ENCODE results near the gene CIPC. TPM values are rescaled to one million over a fixed set of nuclear protein-coding genes. Genes with fewer than 3 reads are reported as not detected.
A peak's percentile ranks its signal among the peaks of the same experiment; 100 is the strongest.

Gene CIPC
- total RNA-seq, 1 donor from 2014 or later = 12.4 TPM

- TF ChIP-seq, protein P1, sequence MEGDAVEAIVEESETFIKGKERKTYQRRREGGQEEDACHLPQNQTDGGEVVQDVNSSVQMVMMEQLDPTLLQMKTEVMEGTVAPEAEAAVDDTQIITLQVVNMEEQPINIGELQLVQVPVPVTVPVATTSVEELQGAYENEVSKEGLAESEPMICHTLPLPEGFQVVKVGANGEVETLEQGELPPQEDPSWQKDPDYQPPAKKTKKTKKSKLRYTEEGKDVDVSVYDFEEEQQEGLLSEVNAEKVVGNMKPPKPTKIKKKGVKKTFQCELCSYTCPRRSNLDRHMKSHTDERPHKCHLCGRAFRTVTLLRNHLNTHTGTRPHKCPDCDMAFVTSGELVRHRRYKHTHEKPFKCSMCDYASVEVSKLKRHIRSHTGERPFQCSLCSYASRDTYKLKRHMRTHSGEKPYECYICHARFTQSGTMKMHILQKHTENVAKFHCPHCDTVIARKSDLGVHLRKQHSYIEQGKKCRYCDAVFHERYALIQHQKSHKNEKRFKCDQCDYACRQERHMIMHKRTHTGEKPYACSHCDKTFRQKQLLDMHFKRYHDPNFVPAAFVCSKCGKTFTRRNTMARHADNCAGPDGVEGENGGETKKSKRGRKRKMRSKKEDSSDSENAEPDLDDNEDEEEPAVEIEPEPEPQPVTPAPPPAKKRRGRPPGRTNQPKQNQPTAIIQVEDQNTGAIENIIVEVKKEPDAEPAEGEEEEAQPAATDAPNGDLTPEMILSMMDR (IDR thresholded peaks at IDR 0.05) = no peak
- Mint-ChIP-seq H3K27ac (ENCODE audit: unreplicated experiment) (no peak overlapping the region), H3K27me3 (ENCODE audit: unreplicated experiment) (no peaks in the 10 kb centered on the region), H3K36me3 (ENCODE audit: unreplicated experiment) (no peaks in the 10 kb centered on the region), H3K4me1 (ENCODE audit: unreplicated experiment) (peaks cover 34% of the 10 kb centered on the region), H3K9me3 (ENCODE audit: unreplicated experiment) (no peaks in the 10 kb centered on the region), H3K4me3 (ENCODE audit: unreplicated experiment) (no peak overlapping the region)
- no peak for DNase-seq (ENCODE audit: extremely low spot score, unreplicated experiment)
Measured at GRCh38 chr14:77055306-77055705, 42.8 kb upstream of the CIPC start.

GRCh38 chr14:77055981-77056380, 42.1 kb upstream of the CIPC start:
- no peaks in the 10 kb centered on the region for H3K27me3 Mint-ChIP-seq (ENCODE audit: unreplicated experiment)
- peaks cover 28% of the 10 kb centered on the region for H3K4me1 Mint-ChIP-seq (ENCODE audit: unreplicated experiment)
- no peak overlapping the region for H3K27ac Mint-ChIP-seq (ENCODE audit: unreplicated experiment)
- H3K36me3 Mint-ChIP-seq (ENCODE audit: unreplicated experiment) = no peaks in the 10 kb centered on the region
- TF ChIP-seq, protein P1 (IDR thresholded peaks at IDR 0.05) = no peak
- no peak for DNase-seq (ENCODE audit: extremely low spot score, unreplicated experiment)
- no peaks in the 10 kb centered on the region for H3K9me3 Mint-ChIP-seq (ENCODE audit: unreplicated experiment)
- H3K4me3 Mint-ChIP-seq (ENCODE audit: unreplicated experiment) = no peak overlapping the region

DNA sequence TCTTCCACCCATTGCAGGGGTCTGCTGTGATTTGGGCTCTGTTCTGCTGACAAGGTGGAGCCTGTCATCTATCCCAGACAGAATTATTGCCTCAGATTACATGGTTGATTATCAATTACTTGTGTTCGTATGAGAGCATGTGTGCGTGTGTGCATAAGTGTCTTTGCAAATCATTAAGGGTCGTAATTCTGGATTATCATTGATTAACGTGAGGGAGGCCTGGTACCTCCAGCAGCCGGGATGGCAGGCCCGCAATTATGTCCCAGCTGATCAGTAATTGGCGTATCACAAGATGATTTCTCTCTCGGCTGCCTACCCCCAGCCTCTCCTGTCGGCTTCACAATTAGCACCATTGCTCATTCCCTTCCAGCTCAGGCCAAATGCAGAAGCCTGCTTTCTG, 39.9 kb upstream of the CIPC start:
- Mint-ChIP-seq H3K27ac (ENCODE audit: unreplicated experiment) (no peak overlapping the region), H3K27me3 (ENCODE audit: unreplicated experiment) (no peaks in the 10 kb centered on the region)
- TF ChIP-seq, protein P1 (IDR thresholded peaks at IDR 0.05) = no peak

DNA sequence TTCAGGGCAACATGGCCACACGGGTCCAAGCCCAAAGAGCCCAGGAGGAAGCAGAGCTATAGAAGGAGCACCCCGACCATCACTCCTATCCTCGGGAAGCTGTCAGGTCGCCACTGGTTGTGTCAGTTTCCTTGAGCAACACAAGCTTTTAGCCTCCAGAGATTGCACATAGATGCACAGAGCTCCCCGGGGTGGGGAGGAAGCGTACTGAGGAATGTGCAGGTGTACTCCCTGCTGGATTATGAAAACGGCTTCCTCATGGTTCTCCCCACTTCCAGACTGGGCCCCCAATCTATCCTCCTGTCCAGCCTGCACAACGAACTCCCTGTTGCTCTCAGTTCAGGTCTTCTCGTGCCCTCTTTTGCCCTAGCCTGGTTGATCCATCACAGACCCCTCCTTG, 39.3 kb upstream of the CIPC start:
- Mint-ChIP-seq H3K4me1 (ENCODE audit: unreplicated experiment) (peaks cover 10% of the 10 kb centered on the region), H3K4me3 (ENCODE audit: unreplicated experiment) (no peak overlapping the region), H3K36me3 (ENCODE audit: unreplicated experiment) (no peaks in the 10 kb centered on the region), H3K9me3 (ENCODE audit: unreplicated experiment) (no peaks in the 10 kb centered on the region), H3K27me3 (ENCODE audit: unreplicated experiment) (no peaks in the 10 kb centered on the region), H3K27ac (ENCODE audit: unreplicated experiment) (peak overlapping the region; percentile 71)
- TF ChIP-seq, protein P1 (IDR thresholded peaks at IDR 0.05) = no peak
- DNase-seq (ENCODE audit: extremely low spot score, unreplicated experiment) = no peak

More for the DNA sequence above, 39.9 kb upstream of the CIPC start:
- no peak overlapping the region for H3K4me3 Mint-ChIP-seq (ENCODE audit: unreplicated experiment)
- no peak for DNase-seq (ENCODE audit: extremely low spot score, unreplicated experiment)
- H3K4me1 Mint-ChIP-seq (ENCODE audit: unreplicated experiment) = peaks cover 12% of the 10 kb centered on the region
- no peaks in the 10 kb centered on the region for H3K9me3 Mint-ChIP-seq (ENCODE audit: unreplicated experiment)
- no peaks in the 10 kb centered on the region for H3K36me3 Mint-ChIP-seq (ENCODE audit: unreplicated experiment)

GRCh38 chr14:77059276-77059915, 38.7 kb upstream of the CIPC start:
- Mint-ChIP-seq H3K4me3 (ENCODE audit: unreplicated experiment) (no peak overlapping the region), H3K4me1 (ENCODE audit: unreplicated experiment) (peaks cover 10% of the 10 kb centered on the region), H3K36me3 (ENCODE audit: unreplicated experiment) (no peaks in the 10 kb centered on the region), H3K27ac (ENCODE audit: unreplicated experiment) (peak overlapping the region; percentile 71), H3K27me3 (ENCODE audit: unreplicated experiment) (no peaks in the 10 kb centered on the region), H3K9me3 (ENCODE audit: unreplicated experiment) (no peaks in the 10 kb centered on the region)
- TF ChIP-seq, protein P1 (IDR thresholded peaks at IDR 0.05) = peak; percentile 46
- DNase-seq (ENCODE audit: extremely low spot score, unreplicated experiment) = no peak

Measured in osteocyte (in vitro differentiated cells).